Epithelial cell of esophagus (primary cell): Measurements from ENCODE around the gene ARMC5.
"Not testable (repeated sequence)": the region's sequence is repeated elsewhere in the genome, so short reads cannot be mapped to it uniquely, and the experiment has no call there.

Experiments
- DNase-seq: peaks from one replicate; pipeline ENCODE4 v3.0.0; 2010; ENCODE audit warnings: low read depth
- H3K4me3 ChIP-seq: 2 replicates; pipeline ENCODE4 v1.5.1; 2011; ENCODE audit warnings: mild to moderate bottlenecking, low read length, control low read depth
- CTCF ChIP-seq: IDR thresholded peaks from 2 replicates; pipeline ENCODE4 v1.5.1; 2011; ENCODE audit warnings: low read depth, mild to moderate bottlenecking, low read length, control low read depth, inconsistent platforms; ENCODE audit not compliant: insufficient read depth; ENCODE audit errors: missing control alignments

The ARMC5 gene

GRCh38 chr16:31499928-31500327 is 40.6 kb downstream of the ARMC5 start:
- TF ChIP-seq CTCF = no peak
- DNase-seq = no peak
- no peak overlapping the region for H3K4me3 ChIP-seq

- no peak for TF ChIP-seq CTCF
- no peak for DNase-seq
- H3K4me3 ChIP-seq = no peak overlapping the region
Measured at GRCh38 chr16:31501226-31501965, 42.1 kb downstream of the ARMC5 start.

- no peak overlapping the region for H3K4me3 ChIP-seq
- no peak for DNase-seq
- TF ChIP-seq CTCF = no peak
Measured at GRCh38 chr16:31501966-31502348, 42.7 kb downstream of the ARMC5 start.

GRCh38 chr16:31502981-31503380 is 43.7 kb downstream of the ARMC5 start:
- H3K4me3 ChIP-seq = no peak overlapping the region
- no peak for TF ChIP-seq CTCF

GRCh38 chr16:31503555-31503954 is 44.3 kb downstream of the ARMC5 start:
- not testable (repeated sequence) for DNase-seq, H3K4me3 ChIP-seq

More at GRCh38 chr16:31502981-31503380, 43.7 kb downstream of the ARMC5 start:
- no peak for DNase-seq

- TF ChIP-seq CTCF = no peak
- no peak overlapping the region for H3K4me3 ChIP-seq
- no peak for DNase-seq
Measured at GRCh38 chr16:31504159-31504558, 44.9 kb downstream of the ARMC5 start.

GRCh38 chr16:31505483-31505882 is 46.2 kb downstream of the ARMC5 start:
- no peak for TF ChIP-seq CTCF
- no peak for DNase-seq
- H3K4me3 ChIP-seq = no peak overlapping the region
